Activated B cell treated with CpG ODN at 0.5 μM for 24 hours (primary cell): ENCODE measurements around the gene ISG15. TPM values are rescaled to one million over a fixed set of nuclear protein-coding genes. Genes with fewer than 3 reads are reported as not detected.

Source experiments
- ATAC-seq: fragments of 200-7000 bp; cut with Tn5 transposase; one replicate; pipeline ENCODE4 v1.10.0; 2021; ENCODE audit warnings: low read depth, mild to moderate bottlenecking, moderate library complexity
- CTCF ChIA-PET: fragments of 350-600 bp; sonication (Branson Sonifier 250); formaldehyde crosslinking; loops from one replicate; lab custom pipeline; 2021; ENCODE audit warnings: antibody characterized with exemption; lab: Charles Lee
- POLR2A ChIA-PET: fragments of 350-600 bp; sonication (Branson Sonifier 250); formaldehyde crosslinking; loops from one replicate; lab custom pipeline; 2021; ENCODE audit warnings: antibody characterized with exemption; lab: Charles Lee
- DNase-seq: peaks from one replicate; pipeline ENCODE4 v3.0.0; 2022
- H3K27ac Mint-ChIP-seq: one replicate; pipeline ENCODE4 v1.8.0; 2020; ENCODE audit warnings: mixed read lengths
- H3K27me3 Mint-ChIP-seq: one replicate; pipeline ENCODE4 v1.8.0; 2021; ENCODE audit warnings: mixed read lengths
- H3K36me3 Mint-ChIP-seq: one replicate; pipeline ENCODE4 v1.8.0; 2021; ENCODE audit warnings: low read depth, mixed read lengths
- H3K4me1 Mint-ChIP-seq: one replicate; pipeline ENCODE4 v1.8.0; 2021; ENCODE audit warnings: mixed read lengths
- H3K4me3 Mint-ChIP-seq: one replicate; pipeline ENCODE4 v1.8.0; 2020; ENCODE audit warnings: mild to moderate bottlenecking, mixed read lengths
- H3K9me3 Mint-ChIP-seq: one replicate; pipeline ENCODE4 v1.8.0; 2020; ENCODE audit warnings: mixed read lengths
- intact Hi-C: fragments of 100-400 bp; cut with micrococcal nuclease; formaldehyde crosslinking; loops from one replicate; pipeline ENCODE4 v1.15.1; 2024
- total RNA-seq: library from RNA; stranded (reverse); gene quantifications from 2 replicates; pipeline ENCODE4 v1.2.3, GENCODE V29; 2022
- TF ChIP-seq, protein P1 (sequence below): fragments of 200-600 bp; IDR thresholded peaks from one replicate; pipeline ENCODE4 v1.8.0; 2022; ENCODE audit warnings: antibody characterized with exemption, mild to moderate bottlenecking

ISG15 gene
- total RNA-seq, 1 donor from 2014 or later = 25.8 TPM

DNA sequence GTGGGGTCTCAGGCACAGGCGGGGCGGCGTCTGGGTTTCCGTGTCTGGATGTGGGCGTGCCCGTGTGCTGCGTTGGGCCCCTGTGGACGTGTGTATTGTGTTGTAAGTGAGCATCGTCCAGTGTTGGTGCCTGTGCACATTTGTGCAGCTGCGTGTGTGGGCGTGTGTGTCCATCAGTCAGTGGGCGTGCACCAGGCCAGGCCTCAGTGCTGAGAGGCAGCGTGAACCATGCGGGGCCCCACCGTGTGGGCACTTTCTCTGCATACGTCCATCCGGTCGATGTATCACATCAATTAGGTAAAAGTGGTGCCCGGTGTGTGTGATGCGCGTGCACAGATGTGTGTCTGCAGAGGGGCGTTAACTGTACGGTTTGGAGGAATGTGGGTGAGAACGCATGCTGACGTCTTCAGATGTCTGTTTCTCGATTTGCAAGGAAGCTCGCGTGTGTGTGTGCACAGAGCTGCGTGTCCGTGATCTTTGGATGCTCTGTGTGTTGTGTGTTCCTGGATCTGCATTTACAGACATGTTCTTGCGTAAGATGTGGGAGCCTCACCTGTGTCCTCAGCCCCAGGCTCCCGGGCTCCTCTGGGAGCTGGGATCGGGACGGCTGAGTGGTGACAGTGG is 31.3 kb downstream of the ISG15 start:
- Mint-ChIP-seq H3K36me3 (no peaks in the 10 kb centered on the region), H3K9me3 (no peaks in the 10 kb centered on the region), H3K4me1 (peaks cover 6% of the 10 kb centered on the region), H3K4me3 (no peak overlapping the region), H3K27ac (no peak overlapping the region), H3K27me3 (no peaks in the 10 kb centered on the region)
- TF ChIP-seq, protein P1, sequence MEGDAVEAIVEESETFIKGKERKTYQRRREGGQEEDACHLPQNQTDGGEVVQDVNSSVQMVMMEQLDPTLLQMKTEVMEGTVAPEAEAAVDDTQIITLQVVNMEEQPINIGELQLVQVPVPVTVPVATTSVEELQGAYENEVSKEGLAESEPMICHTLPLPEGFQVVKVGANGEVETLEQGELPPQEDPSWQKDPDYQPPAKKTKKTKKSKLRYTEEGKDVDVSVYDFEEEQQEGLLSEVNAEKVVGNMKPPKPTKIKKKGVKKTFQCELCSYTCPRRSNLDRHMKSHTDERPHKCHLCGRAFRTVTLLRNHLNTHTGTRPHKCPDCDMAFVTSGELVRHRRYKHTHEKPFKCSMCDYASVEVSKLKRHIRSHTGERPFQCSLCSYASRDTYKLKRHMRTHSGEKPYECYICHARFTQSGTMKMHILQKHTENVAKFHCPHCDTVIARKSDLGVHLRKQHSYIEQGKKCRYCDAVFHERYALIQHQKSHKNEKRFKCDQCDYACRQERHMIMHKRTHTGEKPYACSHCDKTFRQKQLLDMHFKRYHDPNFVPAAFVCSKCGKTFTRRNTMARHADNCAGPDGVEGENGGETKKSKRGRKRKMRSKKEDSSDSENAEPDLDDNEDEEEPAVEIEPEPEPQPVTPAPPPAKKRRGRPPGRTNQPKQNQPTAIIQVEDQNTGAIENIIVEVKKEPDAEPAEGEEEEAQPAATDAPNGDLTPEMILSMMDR = no peak
- no peak for DNase-seq
- ChIA-PET CTCF (no interaction called here), POLR2A (interaction anchor here (1.0 to 1.4 kb wide), 2 partner anchors 11 to 19 kb away, joined by 3 read pairs; no protein-coding TSS in a partner anchor)
- ATAC-seq = no peak
- intact Hi-C loops = no loop called here

DNA sequence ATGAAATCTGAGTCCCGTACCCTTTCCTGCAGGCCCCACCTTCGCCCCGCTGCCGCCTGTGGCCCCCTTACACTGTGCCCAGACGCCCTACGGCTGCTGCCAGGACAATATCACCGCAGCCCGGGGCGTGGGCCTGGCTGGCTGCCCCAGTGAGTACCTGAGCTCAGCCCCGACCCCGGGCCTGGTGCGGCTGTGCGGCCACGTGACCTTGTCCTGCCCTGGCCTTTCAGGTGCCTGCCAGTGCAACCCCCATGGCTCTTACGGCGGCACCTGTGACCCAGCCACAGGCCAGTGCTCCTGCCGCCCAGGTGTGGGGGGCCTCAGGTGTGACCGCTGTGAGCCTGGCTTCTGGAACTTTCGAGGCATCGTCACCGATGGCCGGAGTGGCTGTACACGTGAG is 31.8 kb downstream of the ISG15 start:
- Mint-ChIP-seq H3K27me3 (no peaks in the 10 kb centered on the region), H3K36me3 (no peaks in the 10 kb centered on the region), H3K9me3 (no peaks in the 10 kb centered on the region), H3K4me1 (peaks cover under 1% of the 10 kb centered on the region), H3K4me3 (no peak overlapping the region), H3K27ac (no peak overlapping the region)
- DNase-seq = no peak
- TF ChIP-seq, protein P1 = no peak
- intact Hi-C loops = no loop called here
- POLR2A ChIA-PET = interaction anchor here (1.0 to 1.4 kb wide), 2 partner anchors 12 to 18 kb away, joined by 3 read pairs; no protein-coding TSS in a partner anchor
- no peak for ATAC-seq
- CTCF ChIA-PET = no interaction called here

DNA sequence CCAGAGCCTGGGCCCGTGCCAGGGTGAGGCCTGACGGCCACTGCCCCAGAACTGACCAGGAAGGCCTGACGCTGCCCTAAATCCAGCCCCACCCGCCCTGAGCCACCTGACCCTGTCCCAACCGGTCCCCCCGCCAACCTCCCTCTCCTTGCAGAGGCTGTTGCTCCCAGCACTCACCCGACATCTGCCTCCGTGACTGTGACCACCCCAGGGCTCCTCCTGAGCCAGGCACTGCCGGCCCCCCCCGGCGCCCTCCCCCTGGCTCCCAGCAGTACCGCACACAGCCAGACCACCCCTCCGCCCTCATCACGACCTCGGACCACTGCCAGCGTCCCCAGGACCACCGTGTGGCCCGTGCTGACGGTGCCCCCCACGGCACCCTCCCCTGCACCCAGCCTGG is 32.9 kb downstream of the ISG15 start:
- TF ChIP-seq, protein P1 = no peak
- Mint-ChIP-seq H3K9me3 (no peaks in the 10 kb centered on the region), H3K4me3 (no peak overlapping the region), H3K27ac (no peak overlapping the region), H3K4me1 (peaks cover 3% of the 10 kb centered on the region), H3K36me3 (no peaks in the 10 kb centered on the region), H3K27me3 (no peaks in the 10 kb centered on the region)
- DNase-seq (no peak), ATAC-seq (no peak)
- CTCF ChIA-PET = no interaction called here
- POLR2A ChIA-PET = no interaction called here
- intact Hi-C loops = no loop called here

DNA sequence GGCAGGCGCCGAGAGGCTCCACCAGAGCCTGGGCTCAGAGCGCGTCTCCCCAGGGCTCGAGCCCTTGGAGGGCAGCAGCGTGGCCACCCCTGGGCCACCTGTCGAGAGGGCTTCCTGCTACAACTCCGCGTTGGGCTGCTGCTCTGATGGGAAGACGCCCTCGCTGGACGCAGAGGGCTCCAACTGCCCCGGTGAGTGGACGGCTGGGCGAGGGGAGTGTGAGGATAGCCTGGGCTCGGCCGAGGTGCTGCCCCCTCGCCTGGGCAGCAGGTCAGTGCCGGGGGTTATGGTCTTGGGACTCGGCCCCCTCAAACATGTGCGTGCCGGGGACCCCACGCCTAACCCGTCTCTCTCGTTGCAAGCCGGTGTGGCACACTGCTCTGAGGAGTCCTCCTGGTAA is 33.5 kb downstream of the ISG15 start:
- Mint-ChIP-seq H3K36me3 (no peaks in the 10 kb centered on the region), H3K9me3 (no peaks in the 10 kb centered on the region), H3K4me1 (peaks cover 3% of the 10 kb centered on the region), H3K27ac (no peak overlapping the region), H3K4me3 (no peak overlapping the region), H3K27me3 (no peaks in the 10 kb centered on the region)
- intact Hi-C loops = no loop called here
- POLR2A ChIA-PET = no interaction called here
- no peak for DNase-seq
- no peak for ATAC-seq
- TF ChIP-seq, protein P1 = no peak
- CTCF ChIA-PET = no interaction called here

DNA sequence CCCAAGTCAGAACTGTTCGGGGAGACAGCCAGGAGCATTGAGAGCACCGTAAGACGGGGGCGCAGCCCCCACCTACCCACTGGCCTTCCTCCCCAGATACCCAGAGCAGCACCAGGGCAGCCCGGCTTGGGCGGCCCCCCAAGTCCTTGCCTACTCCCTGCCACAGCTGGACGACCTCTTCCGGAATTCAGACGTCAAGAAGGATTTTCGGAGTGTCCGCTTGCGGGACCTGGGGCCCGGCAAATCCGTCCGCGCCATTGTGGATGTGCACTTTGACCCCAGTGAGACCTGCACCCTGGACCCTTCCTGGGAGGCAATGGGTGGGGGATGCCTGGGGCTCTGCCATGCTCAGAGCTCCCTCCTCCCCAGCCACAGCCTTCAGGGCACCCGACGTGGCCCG is 34.1 kb downstream of the ISG15 start:
- DNase-seq (no peak), ATAC-seq (no peak)
- Mint-ChIP-seq H3K4me1 (peaks cover 3% of the 10 kb centered on the region), H3K27ac (no peak overlapping the region), H3K4me3 (no peak overlapping the region), H3K27me3 (no peaks in the 10 kb centered on the region), H3K36me3 (no peaks in the 10 kb centered on the region), H3K9me3 (no peaks in the 10 kb centered on the region)
- CTCF ChIA-PET = no interaction called here
- POLR2A ChIA-PET = no interaction called here
- intact Hi-C loops = no loop called here
- TF ChIP-seq, protein P1 = no peak
